Measurements from ENCODE around the gene GMEB2. TPM values are rescaled to one million over a fixed set of nuclear protein-coding genes. Genes with fewer than 3 reads are reported as not detected.

The GMEB2 gene
- polyA plus RNA-seq, 1 of the 3 experiments (the other 2 are of a cell fraction) = 6.5 TPM

DNA sequence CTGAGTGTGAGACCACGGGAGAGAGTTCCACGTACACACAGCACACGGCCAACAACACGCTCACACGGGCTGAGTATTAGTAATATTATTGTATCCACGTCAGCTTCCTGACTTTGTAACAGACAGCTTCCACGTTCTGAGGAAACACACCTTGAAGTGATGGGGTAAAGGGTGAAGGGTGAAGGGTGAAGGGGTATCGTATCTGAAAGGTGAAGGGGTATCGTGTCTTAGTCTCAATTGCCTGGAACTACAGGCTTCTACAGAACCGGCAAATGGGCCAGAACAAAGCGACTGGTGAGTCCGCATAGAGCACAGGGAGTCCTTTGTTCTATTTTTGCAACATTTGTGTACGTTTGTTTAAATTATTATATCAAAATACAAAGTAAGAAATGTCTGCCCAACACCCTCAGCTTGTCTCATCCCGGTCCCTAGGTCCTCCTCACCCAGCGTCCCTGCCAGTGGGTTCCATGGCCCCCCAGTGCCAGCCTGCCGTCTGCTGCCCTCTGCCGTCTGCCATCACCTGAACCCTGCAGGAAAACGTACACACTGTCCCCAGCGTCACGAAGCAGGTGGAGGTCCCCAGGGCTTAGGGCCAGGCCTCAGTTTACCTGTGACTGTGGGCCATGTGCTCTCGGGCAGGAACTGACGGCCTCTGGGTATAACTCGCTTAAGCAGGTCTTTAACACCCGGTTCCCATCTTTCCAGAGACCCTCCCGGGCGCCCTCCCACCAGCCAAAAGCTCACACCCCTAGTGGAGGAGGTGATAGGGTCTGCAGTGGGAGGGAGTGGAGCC is 48.5 kb downstream of the GMEB2 start:
- ChIA-PET POLR2A (no interaction called here), CTCF (interaction anchor here (1.2 kb wide), 1 partner anchor 41 kb away, joined by 5 read pairs; the partner anchor contains the start of gene PTK6)
- H3F3A ChIP-seq (replicated peaks; ENCODE audit: insufficient read depth) = peaks cover 5% of the 10 kb centered on the region
- peaks cover 3 to 31% of the 10 kb centered on the region in 2 experiments; a peak in 2 of 4 replicates for H3K4me1 ChIP-seq (ENCODE audit: control insufficient read depth in 1 of 2, insufficient read depth in 2 of 2, low read depth in 1 of 2, low read length in 1 of 2)
- H3K4me2 ChIP-seq = no peak overlapping the region
- H4K20me1 ChIP-seq (ENCODE audit: insufficient read depth) = no peaks in the 10 kb centered on the region
- TF ChIP-seq TAF1 (IDR thresholded peaks at IDR 0.05; ENCODE audit: borderline replicate concordance, low read depth, low read length) = no peak
- no peak for TF ChIP-seq RFX5 (IDR thresholded peaks at IDR 0.05; ENCODE audit: low read length)
- TF ChIP-seq EZH2phosphoT487 (IDR thresholded peaks at IDR 0.05; ENCODE audit: borderline replicate concordance, low read depth) = no peak
- TF ChIP-seq SMC3 (IDR thresholded peaks at IDR 0.05; ENCODE audit: low read depth, low read length) = no peak
- TF ChIP-seq, protein P1, sequence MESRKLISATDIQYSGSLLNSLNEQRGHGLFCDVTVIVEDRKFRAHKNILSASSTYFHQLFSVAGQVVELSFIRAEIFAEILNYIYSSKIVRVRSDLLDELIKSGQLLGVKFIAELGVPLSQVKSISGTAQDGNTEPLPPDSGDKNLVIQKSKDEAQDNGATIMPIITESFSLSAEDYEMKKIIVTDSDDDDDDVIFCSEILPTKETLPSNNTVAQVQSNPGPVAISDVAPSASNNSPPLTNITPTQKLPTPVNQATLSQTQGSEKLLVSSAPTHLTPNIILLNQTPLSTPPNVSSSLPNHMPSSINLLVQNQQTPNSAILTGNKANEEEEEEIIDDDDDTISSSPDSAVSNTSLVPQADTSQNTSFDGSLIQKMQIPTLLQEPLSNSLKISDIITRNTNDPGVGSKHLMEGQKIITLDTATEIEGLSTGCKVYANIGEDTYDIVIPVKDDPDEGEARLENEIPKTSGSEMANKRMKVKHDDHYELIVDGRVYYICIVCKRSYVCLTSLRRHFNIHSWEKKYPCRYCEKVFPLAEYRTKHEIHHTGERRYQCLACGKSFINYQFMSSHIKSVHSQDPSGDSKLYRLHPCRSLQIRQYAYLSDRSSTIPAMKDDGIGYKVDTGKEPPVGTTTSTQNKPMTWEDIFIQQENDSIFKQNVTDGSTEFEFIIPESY (IDR thresholded peaks at IDR 0.05; ENCODE audit: borderline replicate concordance, low read depth) = no peak
- TF ChIP-seq, protein P2, sequence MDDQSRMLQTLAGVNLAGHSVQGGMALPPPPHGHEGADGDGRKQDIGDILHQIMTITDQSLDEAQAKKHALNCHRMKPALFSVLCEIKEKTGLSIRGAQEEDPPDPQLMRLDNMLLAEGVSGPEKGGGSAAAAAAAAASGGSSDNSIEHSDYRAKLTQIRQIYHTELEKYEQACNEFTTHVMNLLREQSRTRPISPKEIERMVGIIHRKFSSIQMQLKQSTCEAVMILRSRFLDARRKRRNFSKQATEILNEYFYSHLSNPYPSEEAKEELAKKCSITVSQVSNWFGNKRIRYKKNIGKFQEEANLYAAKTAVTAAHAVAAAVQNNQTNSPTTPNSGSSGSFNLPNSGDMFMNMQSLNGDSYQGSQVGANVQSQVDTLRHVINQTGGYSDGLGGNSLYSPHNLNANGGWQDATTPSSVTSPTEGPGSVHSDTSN (IDR thresholded peaks at IDR 0.05) = no peak
- no peak overlapping the region for H3K4me3 ChIP-seq (ENCODE audit: low read depth in 2 of 2, low read length in 1 of 2)
- peaks cover 3% of the 10 kb centered on the region; the same call in 1 of the 2 replicates for H3K79me2 ChIP-seq (ENCODE audit: insufficient read depth)
- H3K9me2 ChIP-seq = no peaks in the 10 kb centered on the region
- 85% methylated on average over 24 of the region's 26 CpGs for WGBS (ENCODE audit: low lambda C conversion rate)
- no peaks in the 10 kb centered on the region for H3K27me3 ChIP-seq (ENCODE audit: insufficient read depth)
- no peak for DNase-seq
- no peak overlapping the region for H3K27ac ChIP-seq (ENCODE audit: low read depth in 2 of 2, low read length in 1 of 2)
- H3K36me3 ChIP-seq (replicated peaks in 1 of 2; ENCODE audit: control insufficient read depth in 1 of 2, insufficient read depth in 2 of 2, low read length in 1 of 2) = no peaks in the 10 kb centered on the region
- no peaks in the 10 kb centered on the region for H3K9me3 ChIP-seq
- no peak overlapping the region for H2AFZ ChIP-seq (ENCODE audit: low read depth)
- H3K9ac ChIP-seq = no peak overlapping the region

DNA sequence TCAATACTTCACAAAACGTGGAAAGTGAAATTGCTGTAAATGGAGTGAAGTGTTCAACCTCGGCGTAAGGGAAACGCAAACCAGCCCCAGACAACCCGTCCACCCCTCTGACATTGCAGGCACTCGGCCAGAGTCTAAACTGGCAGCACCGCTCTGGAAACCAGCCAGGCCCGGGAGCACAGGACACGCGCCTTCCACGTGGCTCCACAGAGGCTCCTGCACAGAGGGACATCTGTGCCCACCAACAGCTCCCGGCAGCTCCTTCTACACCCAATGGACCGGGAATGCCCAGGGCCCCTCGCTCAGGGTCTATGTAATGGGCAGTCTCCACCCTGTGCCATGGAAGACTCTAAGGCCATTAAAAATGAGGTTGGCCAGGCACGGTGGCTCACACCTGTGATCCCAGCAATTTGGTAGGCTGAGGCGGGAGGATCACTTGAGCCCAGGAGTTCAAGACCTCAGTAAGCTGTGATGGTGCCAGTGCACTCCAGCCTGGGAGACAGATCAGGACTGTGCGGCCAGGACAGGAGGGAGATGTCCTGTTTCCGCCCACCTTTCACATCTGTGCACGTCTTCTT is 49.5 kb downstream of the GMEB2 start:
- POLR2A ChIA-PET = no interaction called here
- DNase-seq = peak; percentile 87
- Histone ChIP-seq H3K4me2 (no peak overlapping the region), H3K36me3 (replicated peaks in 1 of 2; ENCODE audit: control insufficient read depth in 1 of 2, insufficient read depth in 2 of 2, low read length in 1 of 2) (peaks cover 0 to under 1% of the 10 kb centered on the region in 2 experiments), H3K4me1 (ENCODE audit: control insufficient read depth in 1 of 2, insufficient read depth in 2 of 2, low read depth in 1 of 2, low read length in 1 of 2) (peaks cover 3 to 36% of the 10 kb centered on the region in 2 experiments; a peak in 2 of 4 replicates), H4K20me1 (ENCODE audit: insufficient read depth) (no peaks in the 10 kb centered on the region), H3K79me2 (ENCODE audit: insufficient read depth) (peaks cover 8% of the 10 kb centered on the region; the same call in 1 of the 2 replicates), H3K9me3 (no peaks in the 10 kb centered on the region), H3K9ac (no peak overlapping the region), H3K9me2 (no peaks in the 10 kb centered on the region), H3K27ac (ENCODE audit: low read depth in 2 of 2, low read length in 1 of 2) (peak overlapping the region in 1 of 2 experiments; percentile 18; a peak in 1 of 4 replicates), H3K27me3 (ENCODE audit: insufficient read depth) (no peaks in the 10 kb centered on the region), H2AFZ (ENCODE audit: low read depth) (no peak overlapping the region), H3K4me3 (ENCODE audit: low read depth in 2 of 2, low read length in 1 of 2) (no peak overlapping the region), H3F3A (replicated peaks; ENCODE audit: insufficient read depth) (no peaks in the 10 kb centered on the region)
- TF ChIP-seq MXI1 (IDR thresholded peaks at IDR 0.05; ENCODE audit: low read depth, low read length) = peak; percentile 99
- TF ChIP-seq FOXJ3 (CRISPR knock-in tag; IDR thresholded peaks at IDR 0.05) = no peak
- TF ChIP-seq SIN3A (IDR thresholded peaks at IDR 0.05; ENCODE audit: borderline replicate concordance, low read depth, low read length) = no peak
- TF ChIP-seq GATA2 (CRISPR knock-in tag; IDR thresholded peaks at IDR 0.05) = no peak
- no peak for TF ChIP-seq NRF1 (IDR thresholded peaks at IDR 0.05; ENCODE audit: low read depth, low read length)
- TF ChIP-seq, protein P3, sequence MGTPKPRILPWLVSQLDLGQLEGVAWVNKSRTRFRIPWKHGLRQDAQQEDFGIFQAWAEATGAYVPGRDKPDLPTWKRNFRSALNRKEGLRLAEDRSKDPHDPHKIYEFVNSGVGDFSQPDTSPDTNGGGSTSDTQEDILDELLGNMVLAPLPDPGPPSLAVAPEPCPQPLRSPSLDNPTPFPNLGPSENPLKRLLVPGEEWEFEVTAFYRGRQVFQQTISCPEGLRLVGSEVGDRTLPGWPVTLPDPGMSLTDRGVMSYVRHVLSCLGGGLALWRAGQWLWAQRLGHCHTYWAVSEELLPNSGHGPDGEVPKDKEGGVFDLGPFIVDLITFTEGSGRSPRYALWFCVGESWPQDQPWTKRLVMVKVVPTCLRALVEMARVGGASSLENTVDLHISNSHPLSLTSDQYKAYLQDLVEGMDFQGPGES (IDR thresholded peaks at IDR 0.05; ENCODE audit: low read depth, low read length) = no peak
- TF ChIP-seq, protein P4, sequence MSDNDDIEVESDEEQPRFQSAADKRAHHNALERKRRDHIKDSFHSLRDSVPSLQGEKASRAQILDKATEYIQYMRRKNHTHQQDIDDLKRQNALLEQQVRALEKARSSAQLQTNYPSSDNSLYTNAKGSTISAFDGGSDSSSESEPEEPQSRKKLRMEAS (IDR thresholded peaks at IDR 0.05; ENCODE audit: low read depth) = 0 out of 2 replicates have a peak, but pooled peaks have one; percentile 25
- 0 out of 2 replicates have a peak, but pooled peaks have one; percentile 3 for TF ChIP-seq RAD21 (IDR thresholded peaks at IDR 0.05; ENCODE audit: low read length)
- WGBS (ENCODE audit: low lambda C conversion rate) = 62% methylated on average over 10 of the region's 19 CpGs
- CTCF ChIA-PET = interaction anchor here (1.1 to 1.2 kb wide), 2 partner anchors 8 to 40 kb away, joined by 3 to 5 read pairs; partner anchors contain the start of gene PTK6
